GM10266 (cell line): ENCODE measurements around the gene ZNF496.
"Not testable (repeated sequence)": the region's sequence is repeated elsewhere in the genome, so short reads cannot be mapped to it uniquely, and the experiment has no call there.

Source experiments
- DNase-seq: peaks from one replicate; pipeline ENCODE4 v3.0.0; 2012; ENCODE audit errors: extremely low spot score
- TF ChIP-seq, protein P1 (sequence below): IDR thresholded peaks from 2 replicates; pipeline ENCODE4 v1.5.1; 2012; ENCODE audit warnings: mild to moderate bottlenecking, low read depth; ENCODE audit not compliant: control insufficient read depth, insufficient read depth; ENCODE audit errors: missing control alignments

The ZNF496 gene

DNA sequence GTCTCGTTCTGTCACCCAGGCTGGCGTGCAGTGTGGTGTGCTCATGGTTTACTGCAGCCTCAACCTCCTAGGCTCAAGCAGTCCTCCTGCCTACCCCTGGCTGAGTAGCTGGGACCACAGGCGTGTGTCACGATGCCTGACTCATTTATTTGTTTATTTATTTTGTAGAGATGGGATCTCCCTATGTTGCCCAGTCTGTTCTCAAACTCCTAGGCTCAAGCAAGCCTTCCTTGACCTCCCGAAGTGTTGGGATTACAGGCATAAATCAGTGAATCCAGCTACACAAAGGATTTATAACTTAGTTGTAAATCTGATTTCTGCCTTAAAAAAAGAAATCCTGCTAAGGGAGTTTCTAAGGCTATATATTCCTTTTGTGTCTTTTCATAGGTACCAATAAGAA is 30.5 kb upstream of the ZNF496 start:
- DNase-seq, result no peak
- TF ChIP-seq, protein P1, sequence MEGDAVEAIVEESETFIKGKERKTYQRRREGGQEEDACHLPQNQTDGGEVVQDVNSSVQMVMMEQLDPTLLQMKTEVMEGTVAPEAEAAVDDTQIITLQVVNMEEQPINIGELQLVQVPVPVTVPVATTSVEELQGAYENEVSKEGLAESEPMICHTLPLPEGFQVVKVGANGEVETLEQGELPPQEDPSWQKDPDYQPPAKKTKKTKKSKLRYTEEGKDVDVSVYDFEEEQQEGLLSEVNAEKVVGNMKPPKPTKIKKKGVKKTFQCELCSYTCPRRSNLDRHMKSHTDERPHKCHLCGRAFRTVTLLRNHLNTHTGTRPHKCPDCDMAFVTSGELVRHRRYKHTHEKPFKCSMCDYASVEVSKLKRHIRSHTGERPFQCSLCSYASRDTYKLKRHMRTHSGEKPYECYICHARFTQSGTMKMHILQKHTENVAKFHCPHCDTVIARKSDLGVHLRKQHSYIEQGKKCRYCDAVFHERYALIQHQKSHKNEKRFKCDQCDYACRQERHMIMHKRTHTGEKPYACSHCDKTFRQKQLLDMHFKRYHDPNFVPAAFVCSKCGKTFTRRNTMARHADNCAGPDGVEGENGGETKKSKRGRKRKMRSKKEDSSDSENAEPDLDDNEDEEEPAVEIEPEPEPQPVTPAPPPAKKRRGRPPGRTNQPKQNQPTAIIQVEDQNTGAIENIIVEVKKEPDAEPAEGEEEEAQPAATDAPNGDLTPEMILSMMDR, result no peak

GRCh38 chr1:247360991-247361731 is 29.5 kb upstream of the ZNF496 start:
- TF ChIP-seq, protein P1, result no peak
- no peak for DNase-seq

DNA sequence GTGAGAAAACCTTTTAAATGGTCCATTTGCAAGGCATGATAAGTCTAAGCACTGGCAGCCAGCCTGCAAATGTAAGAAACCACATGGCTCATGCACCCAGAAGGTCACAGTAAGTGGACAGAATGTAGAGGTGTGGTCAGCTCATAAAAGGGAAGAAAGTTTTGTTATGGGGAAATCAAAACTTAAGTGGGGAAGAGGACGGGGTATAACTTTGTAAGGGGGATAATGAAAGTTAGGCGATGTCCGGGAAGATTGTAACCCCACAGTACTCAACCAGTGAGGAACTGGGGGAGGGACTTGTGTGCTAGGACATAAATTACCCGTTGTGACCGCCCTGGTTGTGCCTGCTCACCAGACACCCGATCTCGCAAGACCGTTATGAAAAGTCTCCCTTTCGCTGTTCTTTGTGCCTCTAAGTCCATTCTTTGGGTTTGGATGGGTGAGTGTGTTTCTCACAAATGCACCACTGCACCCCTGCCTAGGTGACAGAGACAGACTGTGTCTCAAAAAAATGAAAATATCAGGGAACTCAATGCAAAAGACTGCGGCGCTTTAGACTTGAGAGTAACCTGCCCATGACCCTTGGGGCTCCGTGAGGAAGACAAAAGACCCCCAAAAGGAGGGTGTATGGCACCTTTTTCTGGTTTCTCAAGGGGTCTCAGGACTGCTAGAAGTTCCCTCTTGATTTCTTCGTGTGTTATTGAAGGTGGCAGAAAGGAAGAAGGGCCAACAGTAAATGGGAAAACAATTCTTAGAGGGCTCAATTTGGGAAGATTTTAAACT is 28.6 kb upstream of the ZNF496 start:
- DNase-seq, result no peak
- TF ChIP-seq, protein P1, result no peak

GRCh38 chr1:247359559-247359958 is 27.9 kb upstream of the ZNF496 start:
- TF ChIP-seq, protein P1, result no peak
- no peak for DNase-seq

GRCh38 chr1:247358920-247359319 is 27.3 kb upstream of the ZNF496 start:
- TF ChIP-seq, protein P1, result no peak
- no peak for DNase-seq

DNA sequence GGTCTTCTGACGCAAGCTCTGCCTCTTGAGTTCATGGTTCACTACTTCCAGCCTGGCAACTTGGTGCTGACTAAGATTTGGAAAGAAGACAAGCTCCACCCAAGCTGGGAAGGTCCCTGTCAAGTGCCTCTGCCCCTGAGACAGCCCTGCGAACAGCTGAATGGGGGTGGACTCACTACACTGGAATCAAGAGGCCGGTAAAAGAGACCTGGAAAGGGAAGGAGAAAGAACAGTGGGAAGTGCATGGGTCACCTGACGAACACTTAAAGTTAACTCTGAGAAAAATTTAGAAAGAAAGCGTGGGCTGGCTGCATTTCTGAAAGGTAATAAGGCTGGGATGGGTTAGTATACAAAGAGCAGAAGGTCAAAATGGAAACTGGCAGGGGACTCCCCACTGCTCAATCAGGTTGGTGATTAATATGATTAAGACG is 26.1 kb upstream of the ZNF496 start:
- TF ChIP-seq, protein P1, result no peak
- no peak for DNase-seq

GRCh38 chr1:247357052-247357780 is 25.5 kb upstream of the ZNF496 start:
- DNase-seq, result no peak
- TF ChIP-seq, protein P1, result no peak

- not testable (repeated sequence) for DNase-seq
Measured at GRCh38 chr1:247355160-247355559, 23.5 kb upstream of the ZNF496 start.
